ENCODE data around the gene SPIB.
"Not testable (repeated sequence)": the region's sequence is repeated elsewhere in the genome, so short reads cannot be mapped to it uniquely, and the experiment has no call there.

GRCh38 chr19:50390295-50390694, 28.4 kb upstream of the SPIB start:
- TF ChIP-seq ATF3 (IDR thresholded peaks at IDR 0.05); HNF4G (IDR thresholded peaks at IDR 0.05); CTCF (IDR thresholded peaks at IDR 0.05; ENCODE audit: low read depth, low read length, missing input control); YY1 (IDR thresholded peaks at IDR 0.05); RXRA (IDR thresholded peaks at IDR 0.05); RAD21 (IDR thresholded peaks at IDR 0.05): not testable (repeated sequence)

Data from liver (tissue), 3 donors.